Esophagus (tissue), 2 donors: Measurements from ENCODE around the gene TLE4. TPM values are rescaled to one million over a fixed set of nuclear protein-coding genes. Genes with fewer than 3 reads are reported as not detected.

Experiments used
- H3K27ac ChIP-seq, 2 donors: one replicate each; pipeline ENCODE4 v1.5.1; 2013; ENCODE audit warnings: low read depth in 2 of 2, mild to moderate bottlenecking in 2 of 2, inconsistent platforms in 1 of 2, low read length in 1 of 2, moderate library complexity in 1 of 2
- H3K27me3 ChIP-seq, 2 donors: one replicate each; pipeline ENCODE4 v1.6.1; 2013; ENCODE audit warnings: low read length in 2 of 2, control low read depth in 1 of 2, mild to moderate bottlenecking in 1 of 2; ENCODE audit not compliant: insufficient read depth in 2 of 2, control insufficient read depth in 1 of 2
- H3K36me3 ChIP-seq, 2 donors: one replicate each; pipeline ENCODE4 v1.6.1; 2013; ENCODE audit warnings: low read length in 1 of 2; ENCODE audit not compliant: control insufficient read depth in 2 of 2, insufficient read depth in 2 of 2
- H3K4me1 ChIP-seq, 2 donors: one replicate each; pipeline ENCODE4 v1.6.1; 2013; ENCODE audit warnings: low read length in 1 of 2; ENCODE audit not compliant: control insufficient read depth in 2 of 2, insufficient read depth in 2 of 2
- H3K4me3 ChIP-seq, 2 donors: one replicate each; pipeline ENCODE4 v1.5.1; 2013; ENCODE audit warnings: low read length in 2 of 2, mild to moderate bottlenecking in 2 of 2, low read depth in 1 of 2, moderate library complexity in 1 of 2
- H3K9me3 ChIP-seq, 2 donors: one replicate each; pipeline ENCODE4 v1.6.1; 2013; ENCODE audit warnings: mild to moderate bottlenecking in 2 of 2, low read depth in 1 of 2, low read length in 1 of 2, moderate library complexity in 1 of 2; ENCODE audit not compliant: control insufficient read depth in 2 of 2, insufficient read depth in 1 of 2
- WGBS, 2 donors: extraction: QIAGEN DNeasy Blood & Tissue Kit; methylation state at CpG; one replicate each; pipeline ENCODE4 v1.1.7; 2013; 5-methylcytosine and 5-hydroxymethylcytosine counted together
- polyA plus RNA-seq, 2 donors: library from polyadenylated mRNA; stranded (reverse); fragments of 200-250 nt; gene quantifications; one replicate each; pipeline ENCODE4 v1.2.3, GENCODE V29; 2013
- donor health status: healthy with polysubstance abuse.
- donor health status: Bipolar disorder and iron deficiency.

The TLE4 gene
- polyA plus RNA-seq, 2 donors, result 8.5 to 12.9 TPM

GRCh38 chr9:79656169-79656568 lies 84.4 kb downstream of the TLE4 start:
- no peak overlapping the region for H3K4me3 ChIP-seq
- H3K36me3 ChIP-seq, result peaks cover 0 to 5% of the 10 kb centered on the region in 2 donors
- H3K27ac ChIP-seq, result no peak overlapping the region
- no peaks in the 10 kb centered on the region for H3K4me1 ChIP-seq
- no peaks in the 10 kb centered on the region for H3K9me3 ChIP-seq
- 86% methylated on average over 5 of the region's 5 CpGs for WGBS, 2 donors
- no peaks in the 10 kb centered on the region for H3K27me3 ChIP-seq

GRCh38 chr9:79657891-79658290 lies 86.1 kb downstream of the TLE4 start:
- WGBS, 2 donors, result 92 to 95% methylated on average over 2 of the region's 2 CpGs

GRCh38 chr9:79658926-79659325 lies 87.2 kb downstream of the TLE4 start:
- Histone ChIP-seq H3K9me3 (no peaks in the 10 kb centered on the region), H3K4me1 (no peaks in the 10 kb centered on the region), H3K27ac (no peak overlapping the region), H3K4me3 (no peak overlapping the region), H3K27me3 (no peaks in the 10 kb centered on the region), H3K36me3 (peaks cover 0 to 2% of the 10 kb centered on the region in 2 donors)
- 88 to 96% methylated on average over 3 of the region's 3 CpGs for WGBS, 2 donors

More at GRCh38 chr9:79657891-79658290, 86.1 kb downstream of the TLE4 start:
- Histone ChIP-seq H3K27ac (no peak overlapping the region), H3K36me3 (peaks cover 0 to 2% of the 10 kb centered on the region in 2 donors), H3K9me3 (no peaks in the 10 kb centered on the region), H3K4me1 (no peaks in the 10 kb centered on the region), H3K27me3 (no peaks in the 10 kb centered on the region), H3K4me3 (no peak overlapping the region)

GRCh38 chr9:79660615-79661014 lies 88.8 kb downstream of the TLE4 start:
- no peaks in the 10 kb centered on the region for H3K27me3 ChIP-seq
- 85 to 86% methylated on average over 7 of the region's 7 CpGs for WGBS, 2 donors
- no peak overlapping the region for H3K27ac ChIP-seq
- H3K4me3 ChIP-seq, result no peak overlapping the region
- no peaks in the 10 kb centered on the region for H3K4me1 ChIP-seq
- no peaks in the 10 kb centered on the region for H3K9me3 ChIP-seq
- peaks cover 0 to 2% of the 10 kb centered on the region in 2 donors for H3K36me3 ChIP-seq

GRCh38 chr9:79661279-79661678 lies 89.5 kb downstream of the TLE4 start:
- Histone ChIP-seq H3K27me3 (no peaks in the 10 kb centered on the region), H3K36me3 (peaks cover 0 to 2% of the 10 kb centered on the region in 2 donors), H3K27ac (no peak overlapping the region), H3K4me3 (no peak overlapping the region), H3K9me3 (no peaks in the 10 kb centered on the region), H3K4me1 (no peaks in the 10 kb centered on the region)
- 90 to 94% methylated on average over 2 of the region's 2 CpGs for WGBS, 2 donors

GRCh38 chr9:79661886-79662536 lies 90.2 kb downstream of the TLE4 start:
- H3K36me3 ChIP-seq, result peaks cover 0 to 1% of the 10 kb centered on the region in 2 donors
- WGBS, 2 donors, result 83 to 88% methylated on average over 5 of the region's 5 CpGs
- H3K27ac ChIP-seq, result no peak overlapping the region

GRCh38 chr9:79662537-79662956 lies 90.8 kb downstream of the TLE4 start:
- 47 to 49% methylated on average over 6 of the region's 6 CpGs for WGBS, 2 donors
- no peak overlapping the region for H3K27ac ChIP-seq

More at GRCh38 chr9:79661886-79662536, 90.2 kb downstream of the TLE4 start:
- H3K27me3 ChIP-seq, result no peaks in the 10 kb centered on the region
- no peaks in the 10 kb centered on the region for H3K4me1 ChIP-seq
- H3K4me3 ChIP-seq, result no peak overlapping the region
- no peaks in the 10 kb centered on the region for H3K9me3 ChIP-seq

GRCh38 chr9:79663300-79663699 lies 91.5 kb downstream of the TLE4 start:
- Histone ChIP-seq H3K27ac (no peak overlapping the region), H3K27me3 (no peaks in the 10 kb centered on the region), H3K4me1 (no peaks in the 10 kb centered on the region), H3K36me3 (no peaks in the 10 kb centered on the region), H3K4me3 (no peak overlapping the region), H3K9me3 (no peaks in the 10 kb centered on the region)
- WGBS, 2 donors, result 71 to 76% methylated on average over 6 of the region's 6 CpGs

More at GRCh38 chr9:79662537-79662956, 90.8 kb downstream of the TLE4 start:
- H3K4me1 ChIP-seq, result no peaks in the 10 kb centered on the region
- no peaks in the 10 kb centered on the region for H3K27me3 ChIP-seq
- H3K4me3 ChIP-seq, result no peak overlapping the region
- H3K36me3 ChIP-seq, result no peaks in the 10 kb centered on the region
- no peaks in the 10 kb centered on the region for H3K9me3 ChIP-seq

- H3K9me3 ChIP-seq, result no peaks in the 10 kb centered on the region
- 76 to 80% methylated on average over 13 of the region's 13 CpGs for WGBS, 2 donors
- no peak overlapping the region for H3K27ac ChIP-seq
- no peaks in the 10 kb centered on the region for H3K4me1 ChIP-seq
- no peak overlapping the region for H3K4me3 ChIP-seq
- no peaks in the 10 kb centered on the region for H3K36me3 ChIP-seq
- no peaks in the 10 kb centered on the region for H3K27me3 ChIP-seq
These were observed 92.1 kb downstream of the TLE4 start for GRCh38 chr9:79663878-79664277.

GRCh38 chr9:79664375-79664831 lies 92.6 kb downstream of the TLE4 start:
- H3K4me3 ChIP-seq, result no peak overlapping the region
- no peaks in the 10 kb centered on the region for H3K36me3 ChIP-seq
- 79 to 83% methylated on average over 5 of the region's 5 CpGs for WGBS, 2 donors
- H3K4me1 ChIP-seq, result no peaks in the 10 kb centered on the region
- H3K27ac ChIP-seq, result no peak overlapping the region
- no peaks in the 10 kb centered on the region for H3K27me3 ChIP-seq
- H3K9me3 ChIP-seq, result no peaks in the 10 kb centered on the region
